HEK293 (cell line): ENCODE results near the gene SP2.
A peak's percentile ranks its signal among the peaks of the same experiment; 100 is the strongest.

Experiments
- CTCF ChIP-seq: fragments of 450-650 bp; formaldehyde crosslinking; IDR thresholded peaks from 2 replicates; pipeline ENCODE4 v1.5.1; 2016; ENCODE audit warnings: missing biosample characterization, missing genetic modification characterization
- HOXA7 ChIP-seq: sonication (generic); formaldehyde crosslinking; IDR thresholded peaks from 2 replicates; pipeline ENCODE4 v1.8.1; 2022; ENCODE audit warnings: missing genetic modification reagents, borderline replicate concordance
- ZNF292 ChIP-seq: fragments of 450-650 bp; formaldehyde crosslinking; IDR thresholded peaks from 2 replicates; pipeline ENCODE4 v1.5.1; 2016; ENCODE audit warnings: low read depth, missing biosample characterization, missing genetic modification characterization, borderline replicate concordance

DNA sequence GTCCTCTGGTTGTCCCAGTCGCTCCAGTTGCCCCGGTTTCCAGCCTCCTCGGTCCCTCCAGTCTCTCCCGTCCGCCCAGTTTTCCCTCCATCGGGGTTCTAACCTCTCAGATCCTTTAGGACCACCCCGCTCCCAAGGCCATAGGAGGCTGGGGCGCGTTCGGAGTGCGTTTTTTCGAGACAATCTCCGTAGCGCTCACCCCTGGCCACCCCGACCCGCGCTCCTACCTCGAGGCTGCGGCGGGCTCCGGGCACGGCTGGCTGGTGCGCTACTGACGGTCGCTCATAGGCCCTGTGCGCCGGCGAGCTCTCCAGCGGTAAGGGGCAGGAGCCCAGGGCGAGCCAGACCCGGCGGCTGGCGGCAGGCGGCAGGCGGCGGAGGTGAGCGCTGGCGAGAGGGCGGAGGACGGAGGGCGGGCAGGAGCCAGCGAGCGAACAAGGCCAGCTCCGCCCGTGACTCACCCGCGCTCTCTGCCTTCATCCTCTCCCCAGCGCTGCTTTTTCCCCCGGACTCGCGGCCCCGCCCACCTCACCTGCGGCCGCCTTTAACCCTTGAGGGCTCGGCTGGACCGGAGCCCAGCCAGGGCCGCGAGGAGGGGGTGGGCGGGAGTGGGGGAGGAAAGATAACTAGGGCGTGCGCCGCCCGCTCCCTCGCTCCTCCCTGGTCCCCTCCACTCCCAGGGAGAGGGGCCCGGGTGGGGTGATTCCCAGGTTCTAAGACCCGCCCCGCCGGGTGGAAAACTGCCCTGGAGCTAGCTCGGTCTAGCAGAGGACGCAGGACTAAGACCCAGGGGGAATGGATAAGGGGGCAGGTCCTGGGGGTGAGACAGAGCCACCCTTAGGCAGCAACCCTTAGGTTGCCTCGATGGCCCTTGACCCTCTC lies 45.1 kb upstream of the SP2 start, which contains the start of gene SP6:
- peak; percentile 70 for TF ChIP-seq CTCF (tag by site-specific recombination)
- no peak for TF ChIP-seq HOXA7 (CRISPR knock-in tag)
- no peak for TF ChIP-seq ZNF292
